Measurements from ENCODE around the gene NKX3-2. TPM values are rescaled to one million over a fixed set of nuclear protein-coding genes. Genes with fewer than 3 reads are reported as not detected.
A peak's percentile ranks its signal among the peaks of the same experiment; 100 is the strongest.

NKX3-2 gene
- total and polyA plus RNA-seq, 2 of the 8 experiments (the other 6 are each of a cell fraction or from before 2014, with no cell fraction given) = 0.13 TPM; not detected in 1

- Histone ChIP-seq H2BK120ac (replicated peaks; ENCODE audit: low read depth, low read length) (no peak overlapping the region), H4K91ac (replicated peaks; ENCODE audit: insufficient read length, low read length) (no peak overlapping the region), H3K4ac (replicated peaks; ENCODE audit: insufficient read length, low read depth, low read length) (no peak overlapping the region), H3K27ac (ENCODE audit: low read depth, low read length) (no peak overlapping the region), H3K56ac (replicated peaks; ENCODE audit: insufficient read length, low read depth, low read length) (no peak overlapping the region), H4K8ac (ENCODE audit: extremely low read depth, insufficient read depth, low read length) (no peak overlapping the region), H2BK15ac (ENCODE audit: low read length) (no peak overlapping the region), H3K36me3 (ENCODE audit: control insufficient read depth in 2 of 4, insufficient read depth in 4 of 4, low read length in 3 of 4) (peaks cover 0 to 11% (median 0%) of the 10 kb centered on the region in 4 experiments; a peak in 1 of 8 replicates), H4K20me1 (replicated peaks in 1 of 2; ENCODE audit: control insufficient read depth in 1 of 2, insufficient read depth in 2 of 2, low read length in 2 of 2) (peaks cover 15 to 47% of the 10 kb centered on the region in 2 experiments), H3K79me2 (ENCODE audit: control insufficient read depth in 1 of 2, insufficient read depth in 2 of 2, low read length in 2 of 2) (no peaks in the 10 kb centered on the region), H3K23me2 (ENCODE audit: low read depth, low read length) (peaks cover 2% of the 10 kb centered on the region; the same call in 1 of the 2 replicates), H3K14ac (ENCODE audit: insufficient read length) (no peak overlapping the region), H2BK20ac (ENCODE audit: low read length) (0 out of 2 replicates have a peak overlapping the region, but pooled peaks have one; percentile 61), H2BK5ac (ENCODE audit: low read depth, low read length) (no peak overlapping the region), H3K4me3 (ENCODE audit: extremely low read depth in 1 of 4, insufficient read depth in 2 of 4, low read depth in 3 of 4, low read length in 4 of 4) (peak overlapping the region in 1 of 4 experiments; percentile 31; a peak in 1 of 8 replicates), H3K9ac (replicated peaks in 1 of 4; ENCODE audit: extremely low read depth in 1 of 4, low read depth in 3 of 4, low read length in 3 of 4) (no peak overlapping the region), H2BK12ac (ENCODE audit: low read depth, low read length) (no peak overlapping the region), H3K23ac (ENCODE audit: insufficient read length) (no peak overlapping the region), H3K18ac (ENCODE audit: extremely low read depth, low read length) (no peak overlapping the region), H3K4me1 (replicated peaks in 1 of 4; ENCODE audit: control insufficient read depth in 3 of 4, insufficient read depth in 4 of 4, low read length in 3 of 4) (peaks cover 5 to 31% (median 19%) of the 10 kb centered on the region in 4 experiments), H3K79me1 (ENCODE audit: low read depth, low read length) (no peaks in the 10 kb centered on the region), H3K27me3 (replicated peaks in 1 of 4; ENCODE audit: control insufficient read depth in 3 of 4, extremely low read depth in 1 of 4, insufficient read depth in 3 of 4, low read length in 3 of 4) (peaks cover 96 to 100% (median 100%) of the 10 kb centered on the region in 4 experiments), H3K4me2 (ENCODE audit: insufficient read depth in 1 of 2, low read depth in 2 of 2, low read length in 2 of 2) (peak overlapping the region; percentile 48 to 62; a peak in 2 of 4 replicates), H4K5ac (ENCODE audit: insufficient read length, low read depth, low read length) (no peak overlapping the region), H2AK5ac (ENCODE audit: low read depth, low read length) (no peak overlapping the region), H3K9me3 (ENCODE audit: insufficient read depth in 2 of 2, low read depth in 1 of 2, low read length in 1 of 2) (peaks cover 0 to 3% of the 10 kb centered on the region in 2 experiments; a peak in 2 of 4 replicates), H2AFZ (ENCODE audit: low read length) (no peak overlapping the region)
- WGBS, 2 experiments (ENCODE audit: extremely low coverage in 1 of 2, insufficient coverage in 1 of 2, insufficient read length in 1 of 2, insufficient replicate concordance in 2 of 2, low coverage in 1 of 2, low lambda C conversion rate in 2 of 2, missing lambda C conversion rate in 1 of 2) = 4% methylated on average over 22 of the region's 23 CpGs; no CpG with 5 or more reads in 1 of the 2 experiments
- TF ChIP-seq EZH2 (IDR thresholded peaks at IDR 0.05; ENCODE audit: low read depth, low read length, severe bottlenecking) = peak; percentile 77
- no peak for TF ChIP-seq RNF2 (IDR thresholded peaks at IDR 0.05; ENCODE audit: borderline replicate concordance, low read depth, low read length, missing control alignments, poor library complexity, severe bottlenecking)
- TF ChIP-seq CBX8 (IDR thresholded peaks at IDR 0.05; ENCODE audit: borderline replicate concordance, low read depth, low read length) = peak; percentile 34; the same call in 1 of the 2 replicates
- TF ChIP-seq SUZ12 (IDR thresholded peaks at IDR 0.05; ENCODE audit: low read length) = peak; percentile 67
- FAIRE-seq (no peak), DNase-seq (ENCODE audit: low read depth in 1 of 2, low spot score in 2 of 2) (peak in 1 of 2 experiments; percentile 56)
- ChIA-PET CTCF (ENCODE audit: partially characterized antibody) (interaction anchor here (0.6 to 6.2 kb wide), 2 partner anchors 12 to 23 kb away, joined by 3 to 132 read pairs; no protein-coding TSS in a partner anchor), POLR2A (ENCODE audit: partially characterized antibody) (no interaction called here)
These were observed 5.2 kb downstream of the NKX3-2 start for GRCh38 chr4:13539047-13539618.

Data from H1 (cell line).